Neural cell (in vitro differentiated cells): ENCODE results near the gene NSUN3. TPM values are rescaled to one million over a fixed set of nuclear protein-coding genes. Genes with fewer than 3 reads are reported as not detected.

Experiments used
- H2AFZ ChIP-seq: fragments of 200-600, 300-800 bp; sonication (generic), shearing (Covaris generic); 2 replicates; pipeline ENCODE4 v1.6.0; 2014; ENCODE audit warnings: low read depth, mild to moderate bottlenecking, antibody characterized with exemption, low read length, moderate library complexity
- H3F3A ChIP-seq: fragments of 200-600 bp; shearing (Covaris generic); 2 replicates; pipeline ENCODE4 v1.6.1; 2016; ENCODE audit warnings: mild to moderate bottlenecking, moderate library complexity, mixed read lengths, antibody characterized with exemption, low read length; ENCODE audit not compliant: insufficient read depth, poor library complexity, severe bottlenecking
- H3K27ac ChIP-seq: fragments of 200-600, 300-800 bp; sonication (generic), shearing (Covaris generic); 2 replicates; pipeline ENCODE4 v1.5.1; 2014; ENCODE audit warnings: mild to moderate bottlenecking, low read length, moderate library complexity
- H3K27me3 ChIP-seq: fragments of 300-800, 200-600 bp; sonication (generic), shearing (Covaris generic); 2 replicates; pipeline ENCODE4 v1.6.0; 2014; ENCODE audit warnings: mild to moderate bottlenecking, low read depth, low read length, moderate library complexity; ENCODE audit not compliant: insufficient read depth
- H3K36me3 ChIP-seq: fragments of 300-800, 200-600 bp; sonication (generic), shearing (Covaris generic); 2 replicates; pipeline ENCODE4 v1.5.1; 2014; ENCODE audit warnings: mild to moderate bottlenecking, antibody characterized with exemption, low read length, moderate library complexity; ENCODE audit not compliant: insufficient read depth
- H3K4me2 ChIP-seq: fragments of 300-800, 200-600 bp; sonication (generic), shearing (Covaris generic); 2 replicates; pipeline ENCODE4 v1.6.0; 2014; ENCODE audit warnings: mild to moderate bottlenecking, low read length
- H3K4me3 ChIP-seq: fragments of 300-800, 200-600 bp; sonication (generic), shearing (Covaris generic); 2 replicates; pipeline ENCODE4 v1.5.1; 2014; ENCODE audit warnings: mild to moderate bottlenecking, low read length, moderate library complexity
- H3K79me2 ChIP-seq: fragments of 200-600 bp; shearing (Covaris generic); replicated peaks from 2 replicates; pipeline ENCODE4 v1.6.0; 2014; ENCODE audit warnings: mild to moderate bottlenecking, low read length, moderate library complexity; ENCODE audit not compliant: insufficient read depth
- H3K9ac ChIP-seq: fragments of 300-800, 200-600 bp; sonication (generic), shearing (Covaris generic); 2 replicates; pipeline ENCODE4 v1.6.1; 2016; ENCODE audit warnings: mild to moderate bottlenecking, low read length, mixed read lengths
- H3K9me2 ChIP-seq: fragments of 200-600 bp; shearing (Covaris generic); 2 replicates; pipeline ENCODE4 v1.6.1; 2016; ENCODE audit warnings: mild to moderate bottlenecking, low read length, mixed read lengths; ENCODE audit not compliant: insufficient read depth
- H3K9me3 ChIP-seq: fragments of 200-600, 300-800 bp; sonication (generic), shearing (Covaris generic); 2 replicates; pipeline ENCODE4 v1.6.1; 2016; ENCODE audit warnings: mild to moderate bottlenecking, mixed run types, low read length, moderate library complexity, mixed read lengths
- H4K20me1 ChIP-seq: fragments of 200-600 bp; shearing (Covaris generic); 2 replicates; pipeline ENCODE4 v1.6.1; 2016; ENCODE audit warnings: mild to moderate bottlenecking, mixed run types; ENCODE audit not compliant: insufficient read depth
- CTCF ChIP-seq: fragments of 450-650 bp; IDR thresholded peaks from 2 replicates; pipeline ENCODE4 v1.5.1; 2014; ENCODE audit warnings: antibody characterized with exemption, mild to moderate bottlenecking, moderate library complexity; ENCODE audit not compliant: poor library complexity, severe bottlenecking
- EP300 ChIP-seq: fragments of 450-650 bp; conservative IDR thresholded peaks from 2 replicates; pipeline ENCODE4 v1.6.1; 2014; ENCODE audit warnings: antibody characterized with exemption, mild to moderate bottlenecking, moderate library complexity; ENCODE audit not compliant: poor library complexity, severe bottlenecking
- EZH2 ChIP-seq: fragments of 200-600, 300-800 bp; shearing (Covaris generic), sonication (generic); IDR thresholded peaks from 2 replicates; pipeline ENCODE4 v1.6.1; 2014; ENCODE audit warnings: antibody characterized with exemption, low read length, borderline replicate concordance, mild to moderate bottlenecking; ENCODE audit not compliant: insufficient read depth, poor library complexity, severe bottlenecking
- MXI1 ChIP-seq: fragments of 450-650 bp; conservative IDR thresholded peaks from 2 replicates; pipeline ENCODE4 v1.6.1; 2014; ENCODE audit warnings: antibody characterized with exemption, mild to moderate bottlenecking; ENCODE audit not compliant: poor library complexity, severe bottlenecking
- POLR2AphosphoS5 ChIP-seq: IDR thresholded peaks from 2 replicates; pipeline ENCODE4 v1.6.1; 2012
- RAD21 ChIP-seq: fragments of 450-650 bp; conservative IDR thresholded peaks from 2 replicates; pipeline ENCODE4 v1.6.1; 2014; ENCODE audit warnings: antibody characterized with exemption, mild to moderate bottlenecking, moderate library complexity
- REST ChIP-seq: IDR thresholded peaks from 2 replicates; pipeline ENCODE4 v1.6.1; 2012; ENCODE audit warnings: borderline replicate concordance
- SMC3 ChIP-seq: fragments of 450-650 bp; conservative IDR thresholded peaks from 2 replicates; pipeline ENCODE4 v1.6.1; 2014; ENCODE audit warnings: antibody characterized with exemption, mild to moderate bottlenecking, moderate library complexity; ENCODE audit not compliant: poor library complexity
- TAF1 ChIP-seq: IDR thresholded peaks from 2 replicates; pipeline ENCODE4 v1.6.1; 2012; ENCODE audit warnings: low read depth
- polyA plus RNA-seq: library from polyadenylated mRNA; depleted of rRNA; stranded (reverse); fragments of >200 nt; gene quantifications from 2 replicates; pipeline ENCODE4 v1.2.3, GENCODE V29; 2014

The NSUN3 gene
- polyA plus RNA-seq, 1 donor from 2014 or later = 10.8 TPM

DNA sequence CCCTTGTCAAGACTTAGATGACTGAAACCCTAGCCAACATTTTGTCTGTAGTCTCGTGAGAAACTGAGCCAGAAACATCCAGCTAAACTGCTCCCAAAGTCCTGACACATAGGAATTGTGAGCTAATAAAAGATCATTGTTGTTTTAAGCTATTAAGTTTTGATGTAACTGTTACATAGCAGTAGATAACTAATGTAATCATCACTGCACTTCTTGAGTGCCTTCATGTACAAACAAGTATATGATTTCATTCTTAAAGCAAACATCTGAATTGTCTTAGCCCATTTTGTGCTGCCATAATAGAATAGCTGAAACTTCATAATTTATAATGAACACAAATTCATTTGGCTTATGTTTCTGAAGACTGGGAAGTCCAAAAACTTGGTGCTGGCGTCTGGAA is 87.3 kb downstream of the NSUN3 start (continued):
- no peak for TF ChIP-seq REST
- TF ChIP-seq POLR2AphosphoS5 = no peak
- no peak for TF ChIP-seq MXI1

DNA sequence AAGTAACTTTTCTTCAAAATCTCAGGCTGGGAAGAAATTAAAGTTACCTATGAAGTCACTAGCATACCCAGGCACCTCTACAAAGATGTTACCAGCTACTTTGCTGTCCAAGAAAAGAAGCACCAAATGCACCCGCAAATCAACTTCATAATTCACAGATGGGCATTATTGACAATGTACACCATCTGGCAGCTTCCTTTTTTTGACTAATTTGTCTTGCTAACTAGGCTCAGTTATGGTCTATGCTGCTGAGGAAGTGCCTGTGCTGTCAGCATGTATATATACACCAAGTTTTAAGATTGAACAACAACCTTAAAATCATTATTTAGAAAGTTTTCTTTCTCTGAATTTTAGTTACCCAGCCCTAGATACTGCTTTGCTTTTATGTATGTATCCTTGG is 93.8 kb downstream of the NSUN3 start:
- Histone ChIP-seq H4K20me1 (no peaks in the 10 kb centered on the region), H3K4me2 (no peak overlapping the region), H3K9ac (no peak overlapping the region), H2AFZ (no peak overlapping the region), H3K27ac (no peak overlapping the region), H3K9me2 (no peaks in the 10 kb centered on the region), H3K79me2 (no peaks in the 10 kb centered on the region), H3K36me3 (no peaks in the 10 kb centered on the region), H3K4me3 (no peak overlapping the region), H3F3A (no peaks in the 10 kb centered on the region), H3K27me3 (no peaks in the 10 kb centered on the region), H3K9me3 (no peaks in the 10 kb centered on the region)
- TF ChIP-seq EZH2 = no peak
- no peak for TF ChIP-seq SMC3
- TF ChIP-seq REST = no peak
- TF ChIP-seq TAF1 = no peak
- no peak for TF ChIP-seq RAD21
- no peak for TF ChIP-seq POLR2AphosphoS5
- TF ChIP-seq MXI1 = no peak

GRCh38 chr3:94158512-94158911 is 95.7 kb downstream of the NSUN3 start:
- no peaks in the 10 kb centered on the region for H3K79me2 ChIP-seq
- no peaks in the 10 kb centered on the region for H3F3A ChIP-seq
- H3K4me3 ChIP-seq = no peak overlapping the region
- no peak overlapping the region for H3K9ac ChIP-seq
- TF ChIP-seq SMC3 = no peak
- no peak for TF ChIP-seq POLR2AphosphoS5
- no peak for TF ChIP-seq CTCF
- no peak for TF ChIP-seq REST
- no peak for TF ChIP-seq TAF1
- TF ChIP-seq EP300 = no peak
- no peak overlapping the region for H3K4me2 ChIP-seq
- no peaks in the 10 kb centered on the region for H3K36me3 ChIP-seq
- H4K20me1 ChIP-seq = no peaks in the 10 kb centered on the region
- no peak overlapping the region for H3K27ac ChIP-seq
- H3K9me2 ChIP-seq = no peaks in the 10 kb centered on the region
- no peaks in the 10 kb centered on the region for H3K27me3 ChIP-seq
- H3K9me3 ChIP-seq = no peaks in the 10 kb centered on the region
- no peak overlapping the region for H2AFZ ChIP-seq
